Colonic mucosa (tissue), 4 donors: ENCODE measurements around the gene ADAM10. TPM values are rescaled to one million over a fixed set of nuclear protein-coding genes. Genes with fewer than 3 reads are reported as not detected.

ENCODE experiments used
- DNase-seq: peaks from one replicate; pipeline ENCODE4 v3.0.0-alpha.2; 2020
- H3K27ac ChIP-seq: fragments of 200-600 bp; one replicate; pipeline ENCODE4 v1.8.0; 2021
- H3K27me3 ChIP-seq: fragments of 200-600 bp; one replicate; pipeline ENCODE4 v1.8.0; 2021
- H3K36me3 ChIP-seq: fragments of 200-600 bp; one replicate; pipeline ENCODE4 v1.8.0; 2021
- H3K4me1 ChIP-seq: fragments of 200-600 bp; one replicate; pipeline ENCODE4 v1.8.0; 2021; ENCODE audit warnings: mild to moderate bottlenecking
- H3K4me3 ChIP-seq: fragments of 200-600 bp; one replicate; pipeline ENCODE4 v1.8.0; 2021
- H3K9ac ChIP-seq, 2 donors: one replicate each; pipeline ENCODE4 v1.7.0; 2013; ENCODE audit warnings: control low read depth in 2 of 2, low read depth in 2 of 2, low read length in 2 of 2
- H3K9me3 ChIP-seq: fragments of 200-600 bp; one replicate; pipeline ENCODE4 v1.8.0; 2021
- intact Hi-C: fragments of 100-400 bp; cut with DNase I; formaldehyde crosslinking; loops from one replicate; pipeline ENCODE4 v1.14.1; 2022
- total RNA-seq, 2 donors: library from RNA; stranded (reverse); fragmentation: NEBNext Ultra II Directional in 1 of 2; extraction: Animal tissue kit (Norgen Biotek cat#: 25700) in 1 of 2; gene quantifications; one replicate each; pipeline ENCODE4 v1.2.1, GENCODE V29; 2021
- TF ChIP-seq, protein P1 (sequence below): fragments of 200-600 bp; IDR thresholded peaks from one replicate; pipeline ENCODE4 v1.8.0; 2022; ENCODE audit warnings: antibody characterized with exemption, mild to moderate bottlenecking
- donor health status: healthy.
- donor health status: DM: no; HTN: no; CAD: no.
- donor health status: DM: no; HTN: no; CAD: no.

The ADAM10 gene
- total RNA-seq, 2 donors from 2014 or later, result 115 to 176 TPM

DNA sequence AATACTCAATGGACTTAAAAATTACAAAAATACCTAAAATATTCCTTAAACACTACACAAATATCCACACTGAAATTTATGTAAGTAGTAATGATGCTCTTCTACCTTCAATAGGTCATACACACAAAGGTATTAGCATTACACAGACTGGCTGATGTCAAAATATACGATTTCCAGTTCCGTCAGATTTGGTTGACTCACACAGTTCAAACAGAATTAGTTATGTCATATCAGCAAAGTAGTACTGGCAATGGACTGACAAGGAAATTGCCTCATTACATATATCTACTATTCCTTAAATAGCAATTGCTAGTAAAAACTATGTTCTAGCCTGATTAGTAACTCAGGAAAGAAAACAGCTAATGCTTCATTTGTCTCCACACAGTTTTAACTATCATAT lies 70.8 kb downstream of the ADAM10 start:
- no peaks in the 10 kb centered on the region for H3K36me3 ChIP-seq
- H3K9me3 ChIP-seq, result no peaks in the 10 kb centered on the region
- H3K4me1 ChIP-seq, result no peaks in the 10 kb centered on the region
- DNase-seq, result no peak
- no peak overlapping the region for H3K4me3 ChIP-seq
- TF ChIP-seq, protein P1, sequence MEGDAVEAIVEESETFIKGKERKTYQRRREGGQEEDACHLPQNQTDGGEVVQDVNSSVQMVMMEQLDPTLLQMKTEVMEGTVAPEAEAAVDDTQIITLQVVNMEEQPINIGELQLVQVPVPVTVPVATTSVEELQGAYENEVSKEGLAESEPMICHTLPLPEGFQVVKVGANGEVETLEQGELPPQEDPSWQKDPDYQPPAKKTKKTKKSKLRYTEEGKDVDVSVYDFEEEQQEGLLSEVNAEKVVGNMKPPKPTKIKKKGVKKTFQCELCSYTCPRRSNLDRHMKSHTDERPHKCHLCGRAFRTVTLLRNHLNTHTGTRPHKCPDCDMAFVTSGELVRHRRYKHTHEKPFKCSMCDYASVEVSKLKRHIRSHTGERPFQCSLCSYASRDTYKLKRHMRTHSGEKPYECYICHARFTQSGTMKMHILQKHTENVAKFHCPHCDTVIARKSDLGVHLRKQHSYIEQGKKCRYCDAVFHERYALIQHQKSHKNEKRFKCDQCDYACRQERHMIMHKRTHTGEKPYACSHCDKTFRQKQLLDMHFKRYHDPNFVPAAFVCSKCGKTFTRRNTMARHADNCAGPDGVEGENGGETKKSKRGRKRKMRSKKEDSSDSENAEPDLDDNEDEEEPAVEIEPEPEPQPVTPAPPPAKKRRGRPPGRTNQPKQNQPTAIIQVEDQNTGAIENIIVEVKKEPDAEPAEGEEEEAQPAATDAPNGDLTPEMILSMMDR, result no peak
- no peak overlapping the region for H3K27ac ChIP-seq
- intact Hi-C loops, result no loop called here
- H3K9ac ChIP-seq, result no peak overlapping the region
- no peaks in the 10 kb centered on the region for H3K27me3 ChIP-seq

DNA sequence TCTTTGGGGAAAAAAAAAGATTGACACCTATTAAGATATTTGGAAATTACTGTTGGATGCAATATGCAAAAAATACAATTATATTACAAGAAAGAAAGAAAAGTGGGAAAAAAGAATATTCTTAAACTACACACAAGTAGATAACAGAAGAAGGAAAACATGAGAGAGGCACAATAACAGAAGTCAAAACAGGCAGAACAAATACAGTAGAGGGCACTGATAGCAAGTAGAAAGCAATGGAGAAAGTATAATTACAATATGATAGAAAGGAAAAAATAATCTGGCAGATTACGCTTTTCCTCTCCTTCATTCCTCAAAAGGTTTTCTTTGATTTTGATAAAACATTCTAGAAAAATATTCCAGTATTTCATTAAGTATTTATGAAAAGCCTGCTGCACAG lies 72.1 kb downstream of the ADAM10 start:
- Histone ChIP-seq H3K4me1 (no peaks in the 10 kb centered on the region), H3K27me3 (no peaks in the 10 kb centered on the region), H3K9me3 (no peaks in the 10 kb centered on the region), H3K9ac (no peak overlapping the region), H3K36me3 (no peaks in the 10 kb centered on the region), H3K27ac (no peak overlapping the region), H3K4me3 (no peak overlapping the region)
- intact Hi-C loops, result no loop called here
- TF ChIP-seq, protein P1, result no peak
- DNase-seq, result no peak

DNA sequence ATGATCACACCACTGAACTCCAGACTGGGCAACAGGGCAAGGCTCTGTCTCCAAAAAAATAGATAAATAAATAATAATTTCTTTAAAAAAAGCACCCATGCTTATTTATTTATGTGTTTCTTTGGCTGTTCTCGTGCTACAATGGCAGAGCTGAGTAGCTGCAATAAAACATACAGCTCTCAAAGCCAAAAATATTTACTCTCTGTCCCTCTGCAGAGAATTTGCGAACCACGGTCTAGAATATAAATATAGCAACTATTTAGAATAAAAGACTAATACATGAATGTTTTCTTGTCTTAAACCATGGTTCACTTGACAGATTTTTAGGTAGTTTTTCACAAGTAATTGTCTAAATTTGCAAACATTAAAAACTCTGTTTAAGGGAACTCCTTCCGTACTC lies 72.7 kb downstream of the ADAM10 start:
- Histone ChIP-seq H3K27ac (no peak overlapping the region), H3K9ac (no peak overlapping the region), H3K27me3 (no peaks in the 10 kb centered on the region), H3K4me3 (no peak overlapping the region), H3K4me1 (no peaks in the 10 kb centered on the region), H3K36me3 (no peaks in the 10 kb centered on the region), H3K9me3 (no peaks in the 10 kb centered on the region)
- DNase-seq, result no peak
- intact Hi-C loops, result no loop called here
- TF ChIP-seq, protein P1, result no peak

DNA sequence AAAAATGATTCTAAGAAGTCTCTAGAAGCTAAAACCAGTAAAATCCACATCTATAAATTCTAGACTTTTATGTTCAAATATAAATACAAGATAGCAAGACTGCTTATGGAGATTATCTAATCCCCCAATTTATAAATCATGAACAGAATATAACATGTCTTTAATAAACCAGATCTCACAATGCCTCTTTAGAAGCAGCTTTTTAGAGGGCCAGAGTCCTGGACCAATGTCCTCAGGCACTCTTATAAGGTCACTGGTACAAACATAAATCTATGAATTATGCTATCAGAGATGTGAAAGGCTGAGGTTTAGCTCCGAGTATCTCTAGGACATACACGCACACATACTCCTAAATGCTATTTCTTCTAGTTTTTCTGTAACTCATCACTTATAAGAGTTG lies 78.3 kb downstream of the ADAM10 start:
- H3K4me3 ChIP-seq, result no peak overlapping the region
- H3K27ac ChIP-seq, result no peak overlapping the region
- TF ChIP-seq, protein P1, result no peak
- intact Hi-C loops, result no loop called here
- no peaks in the 10 kb centered on the region for H3K36me3 ChIP-seq
- no peak for DNase-seq
- no peaks in the 10 kb centered on the region for H3K27me3 ChIP-seq
- H3K9me3 ChIP-seq, result no peaks in the 10 kb centered on the region
- no peaks in the 10 kb centered on the region for H3K4me1 ChIP-seq
- H3K9ac ChIP-seq, result no peak overlapping the region

DNA sequence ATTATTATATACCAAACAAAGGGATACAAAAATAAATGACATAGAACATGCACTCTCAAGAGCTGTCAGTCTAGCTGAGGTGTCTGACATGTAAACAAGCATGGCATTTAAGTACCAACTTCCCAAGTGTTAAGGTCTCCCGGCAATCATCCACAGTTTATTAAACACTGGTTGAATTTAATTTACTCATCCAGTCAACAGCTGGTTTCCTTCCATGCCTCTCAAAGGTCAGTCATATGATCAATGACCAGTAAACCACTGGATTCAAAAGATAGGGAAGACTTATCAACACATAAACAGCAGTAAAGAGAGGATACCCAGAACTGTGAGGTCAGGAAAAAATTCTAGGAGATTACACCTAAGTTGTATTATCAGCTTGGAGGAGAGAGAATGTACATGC lies 80.4 kb downstream of the ADAM10 start:
- intact Hi-C loops, result no loop called here
- TF ChIP-seq, protein P1, result no peak
- H3K36me3 ChIP-seq, result no peaks in the 10 kb centered on the region
- H3K27ac ChIP-seq, result no peak overlapping the region
- H3K9me3 ChIP-seq, result no peaks in the 10 kb centered on the region
- no peaks in the 10 kb centered on the region for H3K27me3 ChIP-seq
- H3K4me1 ChIP-seq, result no peaks in the 10 kb centered on the region
- no peak for DNase-seq
- H3K9ac ChIP-seq, result no peak overlapping the region
- no peak overlapping the region for H3K4me3 ChIP-seq

DNA sequence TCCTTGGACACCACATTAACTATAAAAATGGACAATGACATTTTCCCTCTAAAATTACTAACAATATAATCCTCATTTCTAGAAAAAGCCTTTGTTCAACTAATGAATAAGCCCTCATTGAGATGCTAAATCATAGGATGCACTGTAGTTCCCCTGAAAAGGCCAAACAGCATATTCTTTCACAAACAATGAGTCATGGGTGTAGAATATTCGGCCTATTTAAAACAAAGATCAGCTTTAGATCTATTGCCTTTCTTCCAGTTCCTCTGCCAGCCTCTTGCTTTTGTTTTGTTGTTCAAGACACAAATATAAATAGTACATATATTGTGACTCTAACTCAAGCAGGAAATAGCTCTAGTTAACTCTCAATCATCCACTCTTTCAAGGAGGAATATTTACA lies 82.5 kb downstream of the ADAM10 start:
- no peaks in the 10 kb centered on the region for H3K9me3 ChIP-seq
- H3K4me1 ChIP-seq, result no peaks in the 10 kb centered on the region
- intact Hi-C loops, result no loop called here
- no peak overlapping the region for H3K27ac ChIP-seq
- TF ChIP-seq, protein P1, result no peak
- no peaks in the 10 kb centered on the region for H3K36me3 ChIP-seq
- DNase-seq, result no peak
- no peak overlapping the region for H3K9ac ChIP-seq
- H3K4me3 ChIP-seq, result no peak overlapping the region
- no peaks in the 10 kb centered on the region for H3K27me3 ChIP-seq
